Smooth muscle cell of the umbilical artery (primary cell): ENCODE results near the gene TPSB2. TPM values are rescaled to one million over a fixed set of nuclear protein-coding genes. Genes with fewer than 3 reads are reported as not detected.

ENCODE experiments used
- total RNA-seq: library from RNA; depleted of rRNA; stranded (reverse); fragments of >200 nt; gene quantifications from 2 replicates; pipeline ENCODE4 v1.2.3, GENCODE V29; 2014

TPSB2 gene
- not detected in 2 replicates for total RNA-seq

DNA sequence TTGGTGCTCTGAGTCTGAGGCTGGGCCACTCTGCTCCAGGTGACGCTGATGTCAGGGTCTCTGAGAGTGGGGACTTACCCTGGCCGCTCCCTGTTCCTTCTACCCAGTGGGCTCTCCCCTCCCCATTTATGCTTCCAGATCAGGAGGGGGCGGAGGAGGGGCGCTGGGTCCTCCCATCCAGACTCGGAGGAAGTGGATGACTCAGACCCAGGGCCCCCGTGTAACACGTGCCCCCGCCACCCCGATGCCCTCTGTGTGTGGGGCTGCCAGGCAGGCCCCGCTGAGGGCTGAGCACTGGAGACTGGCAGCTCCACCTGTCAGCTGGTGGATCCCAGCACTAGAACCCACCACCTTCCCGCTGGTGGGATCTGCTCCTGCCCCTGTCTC lies at the start of gene TPSB2:
TSS of gene TPSB2 (minus strand) at position 101 of the 387 bp plus-strand sequence. CDS start 233 bp downstream, outside the sequence.

DNA sequence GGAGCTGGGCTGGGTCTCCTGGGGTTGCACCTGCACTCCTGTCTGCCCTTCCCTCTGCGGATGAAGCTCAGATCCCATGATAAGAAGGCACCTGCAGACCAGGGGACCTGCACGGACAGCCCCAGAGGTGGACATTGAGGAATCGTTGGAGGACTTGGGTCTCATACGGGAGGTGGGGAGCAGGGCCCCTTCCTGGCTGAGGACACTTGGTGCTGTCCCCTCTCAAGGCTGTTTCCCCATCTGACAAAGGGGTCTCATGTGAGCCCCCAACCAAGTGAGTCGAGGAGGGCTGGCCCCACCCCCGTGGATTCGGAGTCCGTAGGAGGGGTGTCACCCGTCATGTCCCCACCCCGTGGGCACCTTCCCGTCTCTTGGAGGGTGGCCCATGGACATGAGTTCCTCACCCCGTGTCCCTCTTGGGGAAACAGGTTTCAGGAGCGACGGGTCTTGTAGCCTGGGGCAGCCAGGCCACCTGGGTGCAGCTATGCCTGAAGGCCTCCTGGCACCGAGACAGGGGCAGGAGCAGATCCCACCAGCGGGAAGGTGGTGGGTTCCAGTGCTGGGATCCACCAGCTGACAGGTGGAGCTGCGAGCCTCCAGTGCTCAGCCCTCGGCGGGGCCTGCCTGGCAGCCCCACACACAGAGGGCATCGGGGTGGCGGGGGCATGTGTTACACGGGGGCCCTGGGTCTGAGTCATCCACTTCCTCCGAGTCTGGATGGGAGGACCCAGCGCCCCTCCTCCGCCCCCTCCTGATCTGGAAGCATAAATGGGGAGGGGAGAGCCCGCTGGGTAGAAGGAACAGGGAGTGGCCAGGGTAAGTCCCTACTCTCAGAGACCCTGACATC lies 25.5 kb upstream of the TPSB2 start, which contains the start of gene TPSD1:
TSS of gene TPSD1 (plus strand) at position 794 of the 847 bp plus-strand sequence. CDS start 212 bp downstream, outside the sequence.

DNA sequence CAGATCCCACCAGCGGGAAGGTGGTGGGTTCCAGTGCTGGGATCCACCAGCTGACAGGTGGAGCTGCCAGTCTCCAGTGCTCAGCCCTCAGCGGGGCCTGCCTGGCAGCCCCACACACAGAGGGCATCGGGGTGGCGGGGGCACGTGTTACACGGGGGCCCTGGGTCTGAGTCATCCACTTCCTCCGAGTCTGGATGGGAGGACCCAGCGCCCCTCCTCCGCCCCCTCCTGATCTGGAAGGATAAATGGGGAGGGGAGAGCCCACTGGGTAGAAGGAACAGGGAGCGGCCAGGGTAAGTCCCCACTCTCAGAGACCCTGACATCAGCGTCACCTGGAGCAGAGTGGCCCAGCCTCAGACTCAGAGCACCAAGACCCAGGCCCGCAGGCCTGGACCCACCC lies 10.5 kb upstream of the TPSB2 start, which contains the start of gene TPSAB1:
TSS of gene TPSAB1 (plus strand) at position 270 of the 400 bp plus-strand sequence. CDS start 234 bp downstream, outside the sequence.

DNA sequence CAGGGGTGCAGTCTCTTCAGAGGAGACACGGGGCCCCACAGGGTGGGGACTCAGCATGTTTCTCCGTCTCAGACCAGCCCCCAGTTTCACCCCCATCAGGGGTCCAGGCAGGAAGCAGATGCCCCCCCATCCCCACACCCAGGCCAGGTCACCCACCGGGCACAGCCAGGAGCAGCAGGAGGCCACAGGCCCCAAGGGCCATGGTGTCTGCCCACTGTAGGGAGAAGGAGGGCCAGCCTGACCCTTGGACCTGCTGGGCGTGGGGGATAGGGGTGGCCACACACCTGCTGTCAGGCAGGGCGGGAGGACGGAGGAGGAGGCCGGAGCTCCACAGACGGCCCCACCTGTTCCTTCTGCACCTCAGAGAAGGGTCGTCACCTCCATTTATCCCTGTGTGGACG lies 4.9 kb downstream of the TPSB2 start, which contains the start of gene TPSG1:
TSS of gene TPSG1 (minus strand) at position 218 of the 401 bp plus-strand sequence. CDS start at position 202, 16 bp downstream.

Other genes with a start within 250 kb of the TPSB2 start
- gene SOX8, start 248.4 kb downstream of the TPSB2 start, total RNA-seq = under 0.01 and 0.14 TPM in 2 replicates
- gene SSTR5, start 157.4 kb downstream of the TPSB2 start, total RNA-seq = not detected in 2 replicates
- gene C1QTNF8, start 133.9 kb downstream of the TPSB2 start, total RNA-seq = not detected in 2 replicates
- 1.2 and 3.0 TPM in 2 replicates for gene CACNA1H, start 77.1 kb downstream of the TPSB2 start, total RNA-seq
- gene TPSG1, start 4.9 kb downstream of the TPSB2 start, total RNA-seq = not detected in 2 replicates
- gene TPSAB1, start 10.5 kb upstream of the TPSB2 start, total RNA-seq = not detected in 2 replicates
- gene TPSD1, start 25.9 kb upstream of the TPSB2 start, total RNA-seq = not detected in 2 replicates
- 50.5 and 64.1 TPM in 2 replicates for gene UBE2I, start 79.5 kb upstream of the TPSB2 start, total RNA-seq
- 0.65 and 0.89 TPM in 2 replicates for gene BAIAP3, start 103.5 kb upstream of the TPSB2 start, total RNA-seq
- 47.3 and 61.8 TPM in 2 replicates for gene TSR3, start 121.7 kb upstream of the TPSB2 start, total RNA-seq
- gene GNPTG, start 121.7 kb upstream of the TPSB2 start, total RNA-seq = 42.8 and 59.7 TPM in 2 replicates
- gene UNKL, start 184.5 kb upstream of the TPSB2 start, total RNA-seq = 14.3 and 17.2 TPM in 2 replicates
- 9.0 and 9.8 TPM in 2 replicates for gene UQCC4, start 190.6 kb upstream of the TPSB2 start, total RNA-seq
- not detected in 2 replicates for gene PERCC1, start 200.9 kb upstream of the TPSB2 start, total RNA-seq
- gene CCDC154, start 214.4 kb upstream of the TPSB2 start, total RNA-seq = 0.30 and 0.32 TPM in 2 replicates
- gene CLCN7, start 244.8 kb upstream of the TPSB2 start, total RNA-seq = 73.9 and 75.6 TPM in 2 replicates